Activated gamma-delta T cell (primary cell): Measurements from ENCODE around the gene TMEM203.
"Not testable (repeated sequence)": the region's sequence is repeated elsewhere in the genome, so short reads cannot be mapped to it uniquely, and the experiment has no call there.

ENCODE experiments used
- DNase-seq: peaks from one replicate; lab custom pipeline; 2025; lab: John Stamatoyannopoulos, UW
- total RNA-seq, 2 donors: gene quantifications; one replicate each; lab custom pipeline; 2026; lab: John Stamatoyannopoulos, UW

Gene TMEM203, protein sequence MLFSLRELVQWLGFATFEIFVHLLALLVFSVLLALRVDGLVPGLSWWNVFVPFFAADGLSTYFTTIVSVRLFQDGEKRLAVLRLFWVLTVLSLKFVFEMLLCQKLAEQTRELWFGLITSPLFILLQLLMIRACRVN
- total RNA-seq, result 33.8 to 36.2 reads per million in 2 donors

DNA sequence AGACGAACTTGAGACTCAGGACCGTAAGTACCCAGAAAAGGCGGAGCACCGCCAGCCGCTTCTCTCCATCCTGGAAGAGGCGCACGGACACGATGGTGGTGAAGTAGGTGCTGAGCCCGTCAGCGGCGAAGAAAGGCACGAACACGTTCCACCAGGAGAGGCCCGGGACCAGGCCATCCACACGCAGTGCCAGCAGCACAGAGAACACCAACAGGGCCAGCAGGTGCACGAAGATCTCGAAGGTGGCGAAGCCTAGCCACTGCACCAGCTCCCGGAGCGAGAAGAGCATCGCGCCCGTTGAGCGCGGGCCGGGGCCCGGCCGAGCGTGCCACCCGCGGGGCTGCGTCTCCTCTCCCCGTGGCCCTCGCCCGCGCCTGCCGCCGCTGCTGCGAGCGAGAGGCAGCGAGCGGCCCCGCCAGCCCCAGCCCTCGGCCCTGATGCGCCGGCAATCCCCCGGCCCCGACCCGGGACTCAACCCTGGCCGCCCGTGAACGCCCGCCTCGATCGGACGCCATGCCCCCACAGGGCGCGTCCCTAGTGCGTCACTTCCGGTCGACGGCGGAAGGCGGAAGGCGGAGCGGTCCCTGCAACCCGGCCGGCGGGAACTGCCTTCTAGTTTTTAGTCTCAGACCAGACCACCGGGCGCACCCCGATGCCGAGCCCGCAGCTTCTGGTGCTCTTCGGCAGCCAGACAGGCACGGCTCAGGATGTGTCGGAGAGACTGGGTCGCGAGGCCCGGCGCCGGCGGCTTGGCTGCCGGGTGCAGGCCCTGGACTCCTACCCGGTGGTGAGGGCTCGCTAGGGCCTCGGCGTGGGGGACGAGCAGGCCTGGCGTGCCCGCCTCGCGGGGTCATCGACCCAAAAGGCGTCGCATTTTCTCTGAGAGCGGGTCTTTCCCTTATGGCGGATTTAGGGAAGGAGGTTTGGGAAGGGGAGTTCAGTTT, at the start of gene TMEM203, which contains the start of gene NDOR1:
TMEM203 (minus strand) TSS at position 523 of the 944 bp plus-strand sequence; CDS start at position 289, 234 bp downstream.
NDOR1 (plus strand) TSS at position 575 of the 944 bp plus-strand sequence; CDS start at position 653, 78 bp downstream.
- DNase-seq, result peak; percentile 92

DNA sequence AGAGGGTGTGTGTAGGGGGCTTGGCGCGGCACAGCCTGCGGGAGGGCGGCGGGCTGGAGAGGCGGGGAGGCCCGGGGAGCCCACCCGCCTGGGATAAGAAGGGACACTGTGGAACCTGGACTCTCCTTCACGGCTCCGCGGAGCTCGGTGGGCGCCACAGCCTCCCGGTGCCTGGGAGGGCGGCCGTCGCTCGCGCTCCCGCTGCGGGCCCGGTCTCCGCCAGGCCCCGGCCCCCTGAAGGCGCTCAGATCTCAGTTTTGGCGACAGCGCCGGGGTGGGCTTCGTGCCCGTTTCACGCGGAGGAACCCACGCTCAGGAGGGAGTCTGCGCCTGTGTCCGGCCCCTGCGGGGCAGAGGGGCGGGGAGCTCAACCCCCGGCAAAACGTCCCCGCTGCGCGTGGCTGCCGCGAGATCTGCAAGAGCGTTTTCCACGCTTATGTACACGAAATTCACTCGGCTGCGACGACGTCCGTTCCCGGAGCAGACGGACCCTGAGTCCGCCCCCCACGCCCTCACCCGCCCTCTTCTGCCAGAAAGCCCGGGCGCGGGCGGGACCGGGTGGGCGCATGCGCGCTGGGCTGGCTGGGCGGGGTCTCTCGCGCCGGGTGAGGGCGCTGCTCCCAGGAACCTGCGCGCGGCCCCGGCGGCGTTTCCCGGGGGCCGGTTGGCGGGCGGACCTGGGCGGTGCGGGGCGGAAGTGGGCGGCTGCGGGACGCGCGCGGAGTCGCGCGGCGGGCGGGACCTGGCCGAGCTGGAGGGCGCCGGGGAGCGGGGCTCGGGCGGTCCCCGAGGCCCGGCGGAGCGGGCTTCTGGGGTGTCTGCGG, 49.4 kb upstream of the TMEM203 start, which contains the start of gene NELFB:
NELFB (plus strand) TSS at position 704 of the 824 bp plus-strand sequence.
- DNase-seq, result peak; percentile 96

GRCh38 chr9:137253717-137254623, 48.5 kb upstream of the TMEM203 start:
- no peak for DNase-seq

GRCh38 chr9:137252555-137253506, 47.4 kb upstream of the TMEM203 start:
- DNase-seq, result no peak

DNA sequence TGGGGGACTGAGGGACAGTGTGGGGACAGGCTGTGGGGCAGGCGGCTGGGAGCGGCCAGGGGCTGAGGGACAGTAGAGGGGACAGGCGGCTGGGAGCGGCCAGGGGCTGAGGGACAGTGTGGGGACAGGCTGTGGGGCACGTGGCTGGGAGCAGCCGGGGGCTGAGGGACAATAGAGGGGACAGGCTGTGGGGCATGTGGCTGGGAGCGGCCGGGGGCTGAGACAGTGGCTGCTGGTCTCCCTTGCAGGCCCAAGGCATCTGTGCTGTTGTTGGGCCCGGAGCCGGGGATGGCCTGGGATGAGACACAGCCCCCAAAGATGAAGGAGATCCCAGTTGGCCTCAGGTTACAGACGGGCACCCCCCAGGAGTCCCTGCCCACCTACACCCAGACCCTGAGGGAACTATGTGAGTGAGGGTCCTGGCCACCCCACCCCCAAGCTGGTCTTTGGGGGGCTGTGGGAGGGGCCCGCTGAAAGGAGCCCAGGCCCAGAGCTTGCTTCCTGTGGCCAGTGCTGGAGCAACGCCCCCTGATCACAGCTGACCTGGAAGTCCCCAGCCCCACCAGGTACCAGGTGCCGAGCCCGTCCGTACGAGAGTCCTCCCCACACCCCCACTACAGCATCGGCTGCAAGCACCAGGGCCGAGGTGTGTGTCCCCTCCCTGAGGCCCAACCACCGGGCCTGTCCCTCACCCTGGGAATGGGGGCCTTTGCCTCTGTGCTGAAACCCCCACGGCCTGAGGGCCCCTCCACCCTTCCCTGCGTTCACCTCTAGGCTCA, 46.2 kb upstream of the TMEM203 start:
- DNase-seq, result no peak

DNA sequence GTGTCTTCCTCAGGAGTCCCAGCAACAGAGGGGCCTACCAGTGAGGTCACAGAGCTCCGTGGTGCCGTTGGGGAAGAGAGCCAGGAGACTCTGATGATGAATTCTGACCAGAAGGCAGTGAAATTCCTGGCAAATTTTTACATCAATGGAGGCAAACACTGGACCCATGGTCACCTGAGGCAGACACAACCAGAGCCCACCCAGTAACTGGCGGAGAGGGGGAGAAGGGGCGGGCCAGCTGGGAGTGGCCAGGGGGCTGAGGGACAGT, 45.7 kb upstream of the TMEM203 start, which contains the start of gene STPG3:
STPG3 (plus strand) TSS at position 93 of the 268 bp plus-strand sequence; CDS start at position 94, 1 bp downstream.
- no peak for DNase-seq

DNA sequence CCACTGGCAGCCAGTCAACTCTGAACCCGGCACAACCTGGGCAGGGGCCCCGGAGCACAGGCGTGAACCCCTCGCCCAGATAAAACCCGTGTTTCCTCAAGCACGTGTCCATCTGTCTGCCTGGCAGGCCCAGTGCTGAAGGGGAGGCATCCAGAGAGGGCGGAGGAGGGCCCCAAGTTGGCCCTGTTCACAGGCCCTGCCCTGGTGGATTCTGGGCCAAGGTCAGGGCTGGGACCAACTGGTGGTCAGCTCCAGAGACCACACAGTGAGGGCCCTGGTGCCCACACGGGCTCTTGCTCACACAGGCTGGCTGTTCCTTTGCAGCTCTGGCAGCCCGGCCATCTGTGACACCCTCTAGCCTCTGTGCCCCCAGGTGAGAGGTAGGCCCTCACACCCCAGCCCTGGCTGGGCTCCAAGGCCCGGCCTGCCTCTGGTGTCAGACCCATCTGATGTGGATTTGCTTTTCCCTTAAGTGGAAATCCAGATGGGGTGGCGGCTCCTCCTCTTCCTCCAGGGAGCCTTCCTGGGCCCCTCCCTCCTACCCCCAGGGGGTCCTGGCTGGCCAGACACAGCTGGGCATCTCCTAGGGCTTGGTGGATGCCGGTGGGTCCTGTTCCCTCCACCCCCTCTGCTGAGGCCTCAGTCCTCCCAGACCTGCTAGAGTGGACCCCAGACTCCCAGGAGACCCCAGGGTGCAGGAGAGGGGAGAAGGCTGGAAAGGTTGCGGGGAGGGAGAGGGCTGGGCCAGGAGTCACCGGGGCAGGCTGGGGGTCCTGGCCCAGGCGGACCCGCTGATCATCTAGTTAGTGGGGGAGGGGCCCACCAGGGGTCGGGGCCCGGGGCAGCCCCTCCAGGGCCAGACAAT, 45.1 kb upstream of the TMEM203 start:
- no peak for DNase-seq

- no peak for DNase-seq
Measured at GRCh38 chr9:137247916-137248175, 42.4 kb upstream of the TMEM203 start.

- DNase-seq, result no peak
Measured at GRCh38 chr9:137247135-137247915, 41.9 kb upstream of the TMEM203 start.

- no peak for DNase-seq
Measured at GRCh38 chr9:137245450-137246421, 40.3 kb upstream of the TMEM203 start.

DNA sequence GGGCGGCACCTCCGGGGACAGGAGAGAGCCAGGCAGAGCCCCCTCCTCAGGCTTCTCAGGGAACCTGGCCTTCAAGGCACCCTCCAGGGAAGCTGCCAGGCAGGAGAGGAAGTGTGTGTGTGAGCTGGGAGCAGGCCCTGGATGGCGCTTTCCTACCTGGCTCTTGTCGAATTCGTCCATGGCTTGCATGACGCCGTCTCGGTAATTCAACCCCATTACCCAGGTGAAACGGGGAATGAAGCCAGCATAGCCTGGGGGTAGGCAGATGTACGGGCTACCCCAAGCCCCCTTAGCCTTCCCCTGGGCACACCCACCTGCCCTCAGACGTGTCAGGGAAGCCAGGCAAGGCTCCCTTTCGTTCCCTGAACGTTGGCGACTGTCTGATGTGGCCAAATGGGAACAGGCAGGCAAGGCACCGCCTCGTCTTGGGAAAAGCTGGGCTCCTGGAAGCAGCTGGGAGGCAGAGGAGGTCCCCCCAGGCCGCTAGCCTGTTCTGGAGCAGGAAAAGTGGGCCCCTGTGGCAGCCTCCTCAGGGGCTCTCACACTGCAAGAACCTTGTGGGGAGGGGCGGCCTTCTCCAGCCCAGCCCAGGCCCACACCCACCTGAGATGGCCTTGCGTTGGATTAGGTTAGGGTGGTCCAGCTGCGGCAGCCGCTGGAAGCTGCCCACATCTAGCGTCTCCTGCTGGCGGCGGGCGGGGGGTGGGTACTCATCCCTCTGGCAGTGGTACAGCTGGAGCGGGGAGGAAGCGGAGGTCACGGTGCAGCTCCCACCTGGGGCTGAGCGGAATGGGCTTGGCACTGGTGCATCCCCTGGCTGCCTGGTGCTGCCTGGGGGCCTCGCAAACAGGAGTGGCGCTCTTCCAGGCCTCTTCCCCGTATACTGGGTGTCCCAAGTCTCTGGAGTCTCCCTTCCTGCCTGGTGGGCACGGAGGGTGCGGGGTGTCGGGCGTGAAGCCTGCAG, 39.3 kb upstream of the TMEM203 start:
- DNase-seq, result no peak

DNA sequence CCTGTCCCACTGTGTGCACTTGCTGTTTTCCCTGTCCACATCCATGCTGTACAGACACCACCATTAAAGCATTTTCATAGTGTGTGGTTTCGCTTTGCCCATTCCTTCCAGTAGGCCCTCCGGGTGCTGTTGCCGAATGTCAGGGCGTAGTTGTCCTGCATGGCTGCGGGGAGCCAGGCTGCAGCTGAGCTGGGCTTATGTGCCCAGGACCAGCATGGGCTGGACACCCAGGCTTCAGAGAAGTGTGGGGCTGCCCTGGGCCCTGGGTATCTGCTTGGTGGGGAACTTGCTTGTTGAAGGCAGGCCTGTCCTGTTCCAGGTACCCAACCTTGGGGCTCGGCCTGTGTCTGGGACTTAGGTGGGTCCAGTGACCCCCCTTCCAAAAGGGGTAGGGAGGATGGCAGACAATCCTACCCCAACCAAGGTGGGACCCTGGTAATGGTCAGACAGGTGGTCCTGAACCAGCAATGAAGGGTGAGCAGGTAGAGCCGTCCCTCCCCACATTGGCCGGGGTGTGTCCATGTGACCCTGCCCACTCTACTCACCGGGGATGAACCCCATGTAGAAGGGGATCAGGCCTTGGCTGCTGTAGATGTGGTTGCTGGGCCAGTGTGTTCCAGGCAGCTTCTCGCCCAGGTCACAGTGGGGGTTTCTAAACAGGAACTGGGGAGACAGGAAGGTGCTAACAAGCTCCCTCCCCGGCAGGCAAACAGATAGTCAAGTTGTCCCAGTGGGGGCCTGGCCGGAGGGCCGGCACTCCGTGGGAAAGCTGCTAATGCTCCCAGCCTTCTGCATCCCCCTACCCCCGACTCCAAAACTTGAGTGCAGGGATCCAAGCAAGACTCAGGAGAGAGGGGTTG, 38.4 kb upstream of the TMEM203 start:
- DNase-seq, result no peak

GRCh38 chr9:137243266-137243625, 37.8 kb upstream of the TMEM203 start:
- not testable (repeated sequence) for DNase-seq
